Prostate gland (tissue), 2 donors: ENCODE data around the gene YWHAB. TPM values are rescaled to one million over a fixed set of nuclear protein-coding genes. Genes with fewer than 3 reads are reported as not detected.

Experiments used
- DNase-seq: peaks from one replicate; pipeline ENCODE4 v3.0.0-alpha.2; 2019; ENCODE audit warnings: low spot score
- H3K27ac ChIP-seq, 2 donors: fragments of 200-600 bp; sonication (generic); 2 replicates each; pipeline ENCODE4 v1.5.1; 2017 to 2019
- H3K27me3 ChIP-seq: fragments of 200-600 bp; sonication (generic); replicated peaks from 2 replicates; pipeline ENCODE4 v1.5.1; 2019; ENCODE audit not compliant: insufficient read depth
- H3K36me3 ChIP-seq, 2 donors: fragments of 200-600 bp; sonication (generic); 1 replicate in 1 of 2; 2 replicates in 1 of 2; pipeline versions ENCODE4 v1.5.1 to v1.8.1; 2017 to 2019
- H3K4me1 ChIP-seq: fragments of 200-600 bp; sonication (generic); replicated peaks from 2 replicates; pipeline ENCODE4 v1.5.1; 2019
- H3K4me3 ChIP-seq, 2 donors: fragments of 200-600 bp; sonication (generic); 2 replicates each; pipeline ENCODE4 v1.5.1; 2017 to 2019
- H3K9me3 ChIP-seq: fragments of 200-600 bp; sonication (generic); 2 replicates; pipeline ENCODE4 v1.5.1; 2017
- CTCF ChIP-seq, 4 experiments: fragments of 200-600 bp in 2 of 4; fragments of 450-650 bp in 2 of 4; sonication (generic) in 2 of 4; IDR thresholded peaks; 1 replicate in 3 of 4; 2 replicates in 1 of 4; pipeline ENCODE4 v1.5.1; 2016 to 2019; ENCODE audit warnings: antibody characterized with exemption in 4 of 4, mild to moderate bottlenecking in 2 of 4, moderate library complexity in 2 of 4
- POLR2A ChIP-seq: fragments of 450-650 bp; IDR thresholded peaks from one replicate; pipeline ENCODE4 v1.6.1; 2016; ENCODE audit warnings: antibody characterized with exemption, mild to moderate bottlenecking
- POLR2AphosphoS5 ChIP-seq: sonication (generic); formaldehyde crosslinking; IDR thresholded peaks from one replicate; pipeline ENCODE4 v1.6.1; 2017; ENCODE audit warnings: antibody characterized with exemption
- WGBS: methylation state at CpG from one replicate; pipeline ENCODE4 v1.1.5; 2018; 5-methylcytosine and 5-hydroxymethylcytosine counted together
- intact Hi-C: fragments of 100-400 bp; cut with DNase I; formaldehyde crosslinking; loops from one replicate; pipeline ENCODE4 v1.14.2; 2022
- total RNA-seq, 2 donors: library from RNA; depleted of rRNA; stranded (reverse); fragments of >200 nt; gene quantifications; one replicate each; pipeline ENCODE4 v1.1.0, GENCODE V29; 2016

YWHAB gene
- total RNA-seq, 2 donors from 2014 or later: 122 to 131 TPM

- Histone ChIP-seq H3K27me3 (no peaks in the 10 kb centered on the region), H3K9me3 (no peaks in the 10 kb centered on the region), H3K27ac (no peak overlapping the region), H3K36me3 (peaks cover 0 to 9% of the 10 kb centered on the region in 2 donors), H3K4me1 (no peaks in the 10 kb centered on the region), H3K4me3 (no peak overlapping the region)
- intact Hi-C loops: no loop called here
- TF ChIP-seq POLR2AphosphoS5: no peak
- TF ChIP-seq POLR2A: no peak
- TF ChIP-seq CTCF (IDR thresholded peaks at IDR 0.05): no peak
- no peak for DNase-seq
- WGBS: 77% methylated on average over 7 of the region's 7 CpGs
These were observed 55.7 kb downstream of the YWHAB start for GRCh38 chr20:44941120-44941691.

- H3K9me3 ChIP-seq: no peaks in the 10 kb centered on the region
- no peaks in the 10 kb centered on the region for H3K27me3 ChIP-seq
- no peak for DNase-seq
- TF ChIP-seq CTCF (IDR thresholded peaks at IDR 0.05) (no peak), POLR2AphosphoS5 (no peak), POLR2A (no peak)
- no peaks in the 10 kb centered on the region for H3K4me1 ChIP-seq
- peaks cover 0 to 9% of the 10 kb centered on the region in 2 donors for H3K36me3 ChIP-seq
- intact Hi-C loops: no loop called here
- 73% methylated on average over 4 of the region's 4 CpGs for WGBS
- H3K27ac ChIP-seq: no peak overlapping the region
- H3K4me3 ChIP-seq: no peak overlapping the region
These were observed 56.9 kb downstream of the YWHAB start for GRCh38 chr20:44942264-44942973.

GRCh38 chr20:44943828-44944227 is 58.3 kb downstream of the YWHAB start:
- Histone ChIP-seq H3K9me3 (no peaks in the 10 kb centered on the region), H3K4me3 (no peak overlapping the region), H3K4me1 (no peaks in the 10 kb centered on the region), H3K36me3 (peaks cover 5 to 9% of the 10 kb centered on the region in 2 donors), H3K27ac (no peak overlapping the region), H3K27me3 (no peaks in the 10 kb centered on the region)
- WGBS: 85% methylated on average over 4 of the region's 4 CpGs
- DNase-seq: no peak
- no peak for TF ChIP-seq CTCF (IDR thresholded peaks at IDR 0.05)
- intact Hi-C loops: no loop called here

GRCh38 chr20:44945261-44945660 is 59.8 kb downstream of the YWHAB start:
- Histone ChIP-seq H3K4me3 (no peak overlapping the region), H3K27me3 (no peaks in the 10 kb centered on the region), H3K27ac (no peak overlapping the region), H3K9me3 (no peaks in the 10 kb centered on the region), H3K36me3 (peaks cover 5 to 13% of the 10 kb centered on the region in 2 donors), H3K4me1 (no peaks in the 10 kb centered on the region)
- WGBS: 79% methylated on average over 6 of the region's 6 CpGs
- TF ChIP-seq POLR2A (no peak), POLR2AphosphoS5 (no peak), CTCF (IDR thresholded peaks at IDR 0.05) (no peak)
- intact Hi-C loops: no loop called here
- no peak for DNase-seq
